Measurements from ENCODE around the gene SFXN1.

The SFXN1 gene

DNA sequence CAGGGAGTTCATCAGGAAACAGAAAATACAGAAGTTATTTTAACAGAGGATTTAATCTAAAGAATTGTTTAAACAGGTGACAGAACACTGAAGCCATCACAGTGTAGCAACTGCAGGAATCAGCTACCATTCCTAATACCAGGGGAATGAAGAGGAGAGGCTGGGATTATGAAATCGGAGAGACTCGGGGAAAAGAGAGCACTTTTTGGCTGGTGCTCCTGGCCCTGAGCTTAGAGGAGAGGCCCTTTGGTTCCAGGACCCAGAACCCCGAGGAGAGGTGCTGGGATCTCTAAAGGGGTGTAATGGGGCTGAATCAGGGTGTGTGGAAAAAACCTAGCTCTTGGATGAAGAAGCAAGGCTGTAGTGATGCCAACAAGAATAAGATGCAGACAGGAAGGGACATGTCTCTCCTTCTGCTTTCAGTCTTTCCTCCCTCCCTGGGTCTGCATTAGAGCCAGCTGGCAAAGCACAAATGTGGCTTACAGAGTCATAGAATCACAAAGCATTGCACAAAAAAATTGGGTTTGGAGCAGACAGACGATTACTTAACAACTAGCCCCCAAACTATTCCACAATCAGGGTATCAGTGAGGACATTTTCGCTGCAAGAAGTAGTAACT is 11.6 kb upstream of the SFXN1 start:
- no peak for DNase-seq

DNA sequence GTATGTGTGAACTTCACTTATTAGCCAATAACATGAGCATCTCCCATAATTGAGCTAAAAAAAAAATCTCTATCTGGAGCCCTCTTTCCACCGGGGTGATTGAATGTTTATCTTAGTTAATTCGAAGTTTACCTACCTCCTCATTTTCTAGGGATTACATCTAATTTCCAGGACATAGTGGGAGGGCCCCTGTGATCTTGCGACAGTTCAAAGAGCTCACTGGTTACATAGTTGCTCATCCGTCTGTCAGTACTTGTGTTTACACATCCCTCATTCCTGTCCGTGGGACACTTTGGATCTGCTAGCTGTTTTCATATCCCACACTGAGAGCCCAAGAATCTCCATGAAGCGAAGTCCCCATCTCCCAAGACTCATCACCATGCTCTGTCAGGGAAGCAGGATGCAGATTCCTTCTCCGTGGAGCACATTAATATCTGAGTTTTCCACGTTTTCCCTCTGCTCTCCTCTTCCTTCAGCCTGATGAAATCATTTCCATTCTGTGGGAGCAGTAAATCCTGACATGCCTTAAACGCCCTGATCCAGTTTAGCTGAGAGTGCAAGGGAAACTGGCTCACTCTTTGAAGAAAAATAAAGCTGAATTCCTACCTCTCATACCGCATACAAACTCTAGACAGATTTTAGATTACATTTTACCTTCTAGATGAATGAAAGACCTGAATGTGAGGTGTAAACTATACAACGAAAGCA is 10.2 kb upstream of the SFXN1 start:
- DNase-seq = no peak

DNA sequence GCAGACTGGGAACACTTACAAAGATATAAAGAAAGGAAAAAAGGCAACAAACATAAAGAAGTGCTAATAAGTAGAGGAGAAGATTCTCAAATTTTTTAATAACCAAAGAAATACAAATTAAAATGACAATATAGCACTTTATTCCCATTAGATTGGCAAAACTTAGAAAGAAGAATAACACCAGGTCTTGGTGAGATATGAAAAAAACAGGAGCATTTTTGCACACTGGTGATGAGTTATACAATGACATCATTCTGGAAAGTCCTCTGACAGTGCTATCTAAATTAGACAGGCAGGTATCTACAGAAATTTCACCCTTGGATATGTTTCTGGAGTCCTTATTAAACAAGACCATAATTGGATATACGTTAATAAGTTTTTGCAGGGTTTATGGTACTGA is 9.5 kb upstream of the SFXN1 start:
- DNase-seq = no peak

DNA sequence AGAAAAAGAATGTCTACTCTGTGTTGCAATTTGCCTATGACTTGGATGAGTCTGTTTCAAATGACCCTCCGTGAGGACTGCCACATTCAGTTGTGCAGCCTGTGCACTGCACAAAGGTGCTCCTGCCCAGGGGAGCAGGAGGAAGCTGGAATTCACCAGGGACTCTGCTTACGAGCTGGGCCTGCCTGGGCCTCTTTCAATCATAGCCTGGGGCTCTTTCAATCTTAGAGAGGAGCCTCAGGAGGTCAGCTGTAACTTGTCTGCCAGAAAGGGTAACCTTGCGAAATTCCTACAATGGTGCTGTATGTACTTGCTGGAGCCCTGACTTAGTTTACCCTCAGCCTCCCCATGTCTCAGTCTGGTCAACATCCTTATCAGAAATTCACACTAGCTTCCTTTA is 8.4 kb upstream of the SFXN1 start:
- no peak for DNase-seq

DNA sequence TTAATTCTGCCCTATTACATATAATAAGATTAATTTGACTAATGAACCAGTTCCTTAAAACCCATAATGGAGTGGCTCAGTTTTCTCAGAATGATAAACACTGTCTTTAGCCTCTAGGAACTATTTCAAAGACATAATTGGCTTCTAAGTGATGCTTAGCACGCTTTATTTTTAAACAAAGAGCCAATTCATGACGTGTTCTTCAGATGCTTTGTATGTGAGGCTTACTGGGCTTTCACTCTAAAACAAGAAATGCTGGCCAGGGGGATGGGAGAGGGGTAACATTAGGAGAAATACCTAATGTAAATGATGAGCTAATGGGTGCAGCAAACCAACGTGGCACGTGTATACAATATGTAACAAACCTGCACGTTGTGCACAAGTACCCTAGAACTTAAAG is 7.6 kb upstream of the SFXN1 start:
- DNase-seq = no peak

DNA sequence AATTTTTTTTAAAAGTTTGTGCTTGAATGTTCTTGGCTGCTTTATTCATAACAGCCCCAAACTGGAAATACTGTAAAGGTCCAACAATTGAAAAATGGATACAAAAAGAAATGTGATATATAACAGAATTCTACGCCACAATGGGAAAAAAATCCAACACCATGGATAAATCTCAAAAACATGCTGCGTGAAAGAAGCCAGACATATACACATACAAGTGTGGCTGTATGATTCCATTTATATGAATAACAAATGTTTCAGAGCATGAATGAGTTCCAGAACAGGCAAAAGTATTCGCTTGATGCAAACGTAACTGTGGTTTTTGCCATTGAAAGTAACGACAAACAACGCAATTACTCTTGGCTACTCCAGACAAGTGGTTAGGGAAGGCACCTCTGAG is 7.2 kb upstream of the SFXN1 start:
- no peak for DNase-seq

DNA sequence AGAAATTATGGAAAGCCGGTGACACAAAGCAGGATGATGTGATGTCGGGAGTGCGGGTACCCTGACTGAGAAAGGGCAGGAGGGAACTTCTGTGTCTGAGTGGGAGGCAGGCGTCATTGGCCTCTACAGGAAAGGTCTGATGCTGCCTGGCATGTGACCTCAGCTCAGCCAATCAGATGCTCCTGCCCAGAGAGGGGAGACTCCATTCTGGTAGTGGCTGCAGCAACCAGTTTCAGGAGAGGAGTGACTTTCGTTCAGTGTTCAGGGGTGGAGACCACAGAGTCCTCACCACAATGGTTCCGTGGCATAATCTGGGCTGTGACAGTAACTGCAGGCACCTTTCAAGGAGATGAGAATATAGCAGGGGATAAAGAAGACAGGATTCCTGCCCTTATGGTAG is 6.7 kb upstream of the SFXN1 start:
- DNase-seq = no peak

DNA sequence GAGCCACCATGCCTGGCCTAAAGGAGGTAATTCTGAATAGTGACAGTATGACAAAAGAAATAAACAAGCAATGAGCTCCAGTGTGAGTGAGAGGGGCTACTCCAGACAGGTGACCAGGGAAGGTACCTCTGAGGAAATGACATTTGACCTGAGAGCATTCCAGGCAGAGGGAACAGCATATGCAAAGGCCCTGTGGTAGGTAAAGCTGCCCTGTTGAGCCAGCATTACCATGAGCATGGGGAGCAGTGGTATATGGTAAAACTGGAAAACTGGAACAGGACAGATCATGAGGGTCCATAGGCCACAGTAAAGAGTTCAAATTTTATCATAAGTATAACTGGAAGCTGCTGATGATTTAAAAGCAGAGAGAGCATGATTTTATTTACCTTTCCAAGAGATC is 6.0 kb upstream of the SFXN1 start:
- no peak for DNase-seq

DNA sequence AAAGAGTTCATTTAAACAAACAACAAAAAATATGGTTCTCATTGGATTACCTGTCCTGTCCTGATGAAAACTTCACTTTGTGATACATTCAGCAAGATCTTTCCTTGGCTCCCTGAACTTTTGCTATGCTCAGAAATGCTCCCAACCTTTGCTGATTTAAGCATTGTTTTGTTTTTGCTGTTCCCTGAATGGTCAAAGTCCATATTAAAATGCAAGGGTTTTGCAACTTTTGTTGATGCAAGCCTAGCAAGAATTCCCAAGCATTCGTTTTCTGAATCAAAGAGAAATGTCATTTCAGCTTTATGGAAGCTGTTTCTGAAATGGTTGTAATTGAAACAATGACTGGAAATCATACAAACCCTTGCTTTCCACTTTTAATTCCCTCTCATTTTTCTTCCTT is 3.1 kb upstream of the SFXN1 start:
- no peak for DNase-seq

DNA sequence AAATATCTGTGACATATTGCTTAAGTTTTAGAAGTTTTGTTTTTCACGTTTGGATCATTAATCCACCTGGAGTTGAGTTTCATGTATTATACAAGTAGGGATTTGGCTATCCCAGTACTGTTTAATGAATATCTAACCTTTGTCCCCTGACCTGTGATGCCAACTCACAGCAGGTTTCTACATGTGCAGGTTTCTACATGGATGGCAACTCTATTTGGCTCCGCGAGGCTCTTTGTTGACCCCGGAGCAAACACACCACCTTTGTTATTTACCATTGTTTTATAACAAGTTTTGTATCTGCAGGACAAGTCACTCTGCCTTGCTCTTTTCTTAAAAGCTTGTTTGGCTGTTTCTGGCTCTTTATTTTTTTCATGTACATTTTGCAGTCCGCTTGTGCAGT is 920 bp upstream of the SFXN1 start:
- no peak for DNase-seq

DNA sequence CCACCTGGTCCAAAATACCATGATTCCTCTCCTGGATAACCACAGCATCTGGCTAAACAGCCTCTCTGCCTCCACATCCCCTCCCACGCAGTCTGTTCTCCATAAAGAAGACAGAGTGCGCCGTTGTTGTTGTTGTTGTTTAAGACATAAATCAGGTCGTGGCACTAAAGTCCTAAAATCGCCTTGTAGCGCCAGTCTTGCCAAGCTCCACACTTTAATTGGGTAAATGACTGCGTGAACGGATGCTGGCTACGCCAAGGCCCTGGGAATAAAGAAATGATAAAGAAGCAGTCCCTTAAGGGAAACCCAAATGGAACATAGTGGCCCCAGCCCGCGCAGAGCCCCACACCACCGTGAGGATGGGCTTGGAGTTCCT is 364 bp upstream of the SFXN1 start:
- DNase-seq = no peak

DNA sequence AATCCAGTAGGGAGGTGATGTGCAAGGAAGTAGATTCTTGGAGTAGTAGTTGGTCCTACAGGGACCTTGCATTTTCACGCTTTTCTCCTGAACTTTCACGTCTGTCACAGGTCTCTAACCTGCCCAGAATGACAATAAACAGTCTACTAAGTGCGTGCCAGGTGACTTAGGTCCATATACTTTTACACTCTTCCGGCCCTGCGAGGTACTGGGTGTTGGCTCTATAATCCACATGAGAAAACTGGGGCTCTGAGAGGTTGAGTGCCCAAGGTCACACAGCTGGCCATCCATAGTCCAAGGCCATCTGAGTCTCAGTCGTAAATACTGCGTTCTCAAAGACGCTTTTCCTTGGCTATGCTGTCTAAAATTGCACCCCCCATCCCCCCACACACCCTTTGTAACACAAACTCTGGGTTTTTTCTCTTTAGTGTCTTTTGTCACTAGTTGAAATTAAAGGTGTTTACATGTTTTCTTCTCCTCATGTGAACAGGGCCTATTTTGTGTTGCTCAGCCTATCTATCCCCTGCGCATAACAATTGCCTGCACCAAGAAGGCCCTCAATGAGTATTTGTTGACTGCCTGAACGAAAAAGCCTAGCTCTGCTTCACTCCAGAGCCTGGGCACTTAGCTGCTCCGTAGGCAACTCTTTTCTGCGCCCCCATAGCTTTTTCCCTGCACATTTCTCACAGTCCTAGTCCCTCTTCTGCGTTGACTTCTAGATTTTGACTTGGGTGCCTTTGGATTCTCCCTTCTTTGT is 943 bp downstream of the SFXN1 start:
- no peak for DNase-seq

DNA sequence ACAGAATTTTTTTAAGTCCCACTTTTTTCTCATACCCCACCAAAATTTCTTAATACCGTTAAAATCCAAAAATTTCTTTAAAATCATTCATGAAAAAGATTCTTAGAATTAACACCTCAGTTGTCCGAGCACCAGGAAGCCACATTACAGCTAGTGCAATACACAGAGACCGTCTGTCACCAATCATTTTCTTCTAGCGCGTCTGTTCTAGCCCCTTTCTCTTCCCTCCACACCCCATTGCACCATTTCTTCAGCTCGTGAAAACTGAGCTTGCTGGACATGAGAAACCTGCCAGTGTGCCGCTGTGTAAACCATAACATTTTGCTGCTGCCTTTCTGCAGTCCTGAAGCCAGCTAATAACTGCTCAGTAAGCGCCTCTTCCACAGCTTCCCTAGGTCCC is 5.0 kb downstream of the SFXN1 start:
- no peak for DNase-seq

DNA sequence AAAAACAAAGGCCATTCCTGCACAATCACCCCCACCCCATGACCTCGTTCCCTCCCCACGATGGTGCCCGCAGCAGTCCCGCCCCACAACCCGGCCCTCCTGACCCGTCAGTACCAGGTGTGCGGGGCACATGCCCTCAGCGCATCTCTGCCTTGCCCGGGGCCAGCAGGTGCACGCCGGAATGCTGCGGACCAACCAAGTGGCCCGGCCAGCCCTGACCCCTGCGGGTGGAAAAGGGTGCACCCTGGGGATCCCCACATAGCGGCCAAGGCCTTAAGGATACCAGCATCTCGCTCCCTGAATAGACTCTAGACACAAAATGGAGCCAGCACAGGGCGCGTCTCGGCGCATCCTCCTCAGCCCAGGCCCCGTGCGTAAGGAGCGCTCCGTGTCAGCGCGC is 6.0 kb downstream of the SFXN1 start:
- DNase-seq = no peak

DNA sequence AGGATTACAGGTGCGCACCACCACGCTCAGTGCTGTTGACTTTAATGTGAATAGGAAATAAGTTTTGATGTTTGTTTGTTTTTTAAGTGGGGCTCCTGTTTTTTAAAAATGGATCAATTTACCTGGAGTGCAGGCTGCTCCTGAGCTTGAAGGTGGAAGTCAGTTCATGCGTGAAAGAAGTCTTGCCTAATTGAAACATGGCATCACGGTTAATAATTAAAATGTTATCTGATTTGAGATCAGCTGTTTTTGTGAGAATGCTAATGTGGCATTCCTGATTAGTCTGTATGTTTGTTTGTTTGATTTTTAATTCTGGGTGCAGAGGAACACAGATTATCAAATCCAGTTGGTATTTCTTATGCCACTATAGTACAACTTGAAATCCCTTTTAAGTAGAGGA is 6.5 kb downstream of the SFXN1 start:
- no peak for DNase-seq

DNA sequence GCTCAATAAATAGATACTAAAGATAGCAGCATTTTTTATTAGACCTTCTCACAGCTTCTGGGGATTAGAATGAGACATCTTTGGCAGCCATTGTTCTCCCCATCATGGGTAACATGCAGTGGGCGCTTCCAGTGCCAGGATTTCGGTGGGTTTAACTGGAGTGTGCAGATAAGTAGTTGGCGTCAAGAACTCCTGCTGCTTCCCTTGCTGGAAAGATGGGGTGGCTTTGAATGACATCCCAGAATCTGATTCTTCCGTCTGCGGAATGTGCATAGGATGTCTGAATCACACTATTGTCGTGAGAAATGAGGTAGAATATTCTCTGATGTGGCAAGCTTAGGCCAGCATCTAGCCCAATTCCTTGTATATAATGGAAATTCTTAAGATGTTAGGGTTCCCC is 7.3 kb downstream of the SFXN1 start:
- no peak for DNase-seq

DNA sequence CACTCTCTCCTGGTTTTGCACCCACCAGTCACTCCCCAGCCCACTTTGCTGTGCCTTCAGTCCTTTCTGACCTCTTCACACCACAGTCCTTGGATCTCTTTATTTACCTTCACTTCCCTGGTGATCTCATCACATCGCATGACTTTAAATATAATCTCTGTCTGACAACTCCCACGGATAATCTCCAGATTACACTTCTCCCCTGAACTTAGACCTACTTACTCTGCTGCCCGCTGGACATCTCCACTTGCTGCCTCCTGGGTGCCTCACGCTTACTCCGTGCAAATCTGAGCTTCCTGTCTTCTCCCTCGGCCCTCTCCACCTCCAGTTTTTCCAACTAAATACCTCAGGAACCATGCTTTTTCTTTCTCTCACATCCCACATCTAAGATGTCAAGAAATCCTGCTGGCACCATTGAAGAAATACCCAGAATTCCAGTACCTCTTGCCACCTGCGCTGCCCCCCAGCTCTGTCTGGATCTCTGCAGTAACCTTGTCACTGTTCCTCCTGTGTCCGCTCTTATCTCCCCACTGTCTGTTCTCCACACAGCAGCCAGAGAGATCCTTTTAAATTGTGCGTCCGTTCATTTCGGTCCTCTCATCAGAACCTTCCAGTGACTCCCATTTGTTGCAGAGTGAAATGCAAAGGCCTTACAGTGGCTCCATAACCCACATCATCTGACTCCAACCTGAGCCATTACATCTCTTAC is 9.3 kb downstream of the SFXN1 start:
- DNase-seq = no peak

DNA sequence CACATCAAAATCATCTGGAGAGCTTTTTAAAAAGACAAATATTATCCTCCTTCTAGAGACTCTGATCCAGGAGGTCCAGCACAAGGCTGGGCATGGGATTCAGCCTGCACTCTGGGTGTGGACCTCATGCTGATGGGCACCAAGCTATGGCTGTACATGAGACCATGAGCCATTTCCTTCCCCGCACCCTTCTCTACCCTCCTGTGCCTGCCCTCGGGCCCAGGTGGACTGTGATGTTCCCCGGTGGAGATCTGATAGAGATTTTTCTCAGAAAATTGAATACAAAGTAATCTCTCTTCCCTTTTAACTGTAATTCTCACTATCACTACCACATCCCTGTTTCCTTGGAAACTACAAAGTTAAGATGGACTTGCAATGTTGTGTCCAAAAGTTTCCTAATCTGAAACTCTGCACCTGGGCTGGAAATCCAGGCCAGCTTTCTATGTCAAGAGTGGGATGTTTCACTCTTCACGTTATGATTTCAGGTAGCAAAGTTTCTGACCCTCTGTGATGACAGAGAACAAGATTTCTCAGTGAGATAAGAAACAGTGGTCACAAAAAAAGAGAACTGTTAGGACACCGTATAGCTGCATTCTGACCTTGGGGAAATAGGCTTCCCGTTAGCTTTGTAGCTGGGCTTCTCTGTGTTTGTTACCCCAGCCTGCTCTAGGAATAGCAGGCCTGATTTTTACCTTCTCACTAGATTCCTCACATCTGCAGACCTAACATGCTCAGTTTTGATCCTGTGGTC is 11.5 kb downstream of the SFXN1 start:
- peak; percentile 16 for DNase-seq

DNA sequence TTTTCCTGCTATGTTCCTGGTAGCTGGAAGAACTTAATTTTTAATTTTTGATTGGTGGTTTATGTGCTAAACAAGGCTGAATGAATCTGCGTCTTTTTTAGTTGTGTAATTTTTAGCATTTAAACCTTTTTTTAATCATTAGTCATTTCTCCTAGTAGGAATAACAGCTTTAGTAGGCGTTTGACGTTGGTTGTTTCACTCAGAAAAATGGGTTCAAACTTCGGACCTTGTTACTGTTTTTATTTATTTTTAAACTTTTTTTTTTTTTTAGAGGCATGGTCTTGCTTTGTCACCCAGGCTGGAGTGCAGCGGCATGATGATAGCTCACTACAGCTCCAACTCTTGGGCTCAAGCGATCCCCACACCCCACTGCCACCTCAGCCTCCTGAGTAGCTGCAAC is 12.9 kb downstream of the SFXN1 start:
- DNase-seq = no peak

DNA sequence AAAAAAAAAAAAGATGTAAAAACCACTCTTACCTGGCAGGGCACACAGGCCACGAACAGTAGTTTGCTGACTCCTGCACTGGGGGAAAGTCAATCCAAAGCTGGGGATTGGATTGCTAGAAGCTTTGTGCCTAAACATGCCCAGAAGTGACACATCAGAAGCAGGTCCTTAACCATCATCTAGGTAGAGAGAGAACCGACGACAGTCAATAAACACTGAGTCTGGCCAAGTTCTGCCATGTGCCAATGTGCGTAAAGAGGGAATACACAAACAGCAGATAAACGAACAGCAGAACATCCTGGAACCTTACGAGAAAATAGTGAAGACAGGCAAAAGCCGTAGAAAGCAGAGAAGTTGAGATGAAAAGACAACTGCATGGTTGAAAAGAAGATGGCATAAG is 14.9 kb downstream of the SFXN1 start:
- no peak for DNase-seq

DNA sequence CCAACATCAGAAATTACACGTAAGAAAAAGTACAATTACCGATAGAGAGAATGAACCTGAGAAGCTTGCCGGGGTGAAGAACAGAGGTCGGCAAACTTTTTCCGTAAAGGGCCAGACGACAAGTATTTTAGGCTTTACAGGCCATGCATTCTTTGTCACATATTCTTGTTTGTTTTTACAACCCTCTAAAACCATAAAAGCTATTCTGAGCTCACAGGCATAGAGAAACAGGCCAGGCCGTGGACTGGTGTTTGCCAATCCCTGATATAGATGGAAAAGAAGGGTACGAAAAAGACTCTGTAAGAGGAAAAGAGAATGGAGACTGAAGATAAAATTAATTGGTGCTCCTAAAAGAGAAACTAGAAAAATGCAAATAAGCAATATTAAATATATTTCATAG is 15.4 kb downstream of the SFXN1 start:
- no peak for DNase-seq

DNA sequence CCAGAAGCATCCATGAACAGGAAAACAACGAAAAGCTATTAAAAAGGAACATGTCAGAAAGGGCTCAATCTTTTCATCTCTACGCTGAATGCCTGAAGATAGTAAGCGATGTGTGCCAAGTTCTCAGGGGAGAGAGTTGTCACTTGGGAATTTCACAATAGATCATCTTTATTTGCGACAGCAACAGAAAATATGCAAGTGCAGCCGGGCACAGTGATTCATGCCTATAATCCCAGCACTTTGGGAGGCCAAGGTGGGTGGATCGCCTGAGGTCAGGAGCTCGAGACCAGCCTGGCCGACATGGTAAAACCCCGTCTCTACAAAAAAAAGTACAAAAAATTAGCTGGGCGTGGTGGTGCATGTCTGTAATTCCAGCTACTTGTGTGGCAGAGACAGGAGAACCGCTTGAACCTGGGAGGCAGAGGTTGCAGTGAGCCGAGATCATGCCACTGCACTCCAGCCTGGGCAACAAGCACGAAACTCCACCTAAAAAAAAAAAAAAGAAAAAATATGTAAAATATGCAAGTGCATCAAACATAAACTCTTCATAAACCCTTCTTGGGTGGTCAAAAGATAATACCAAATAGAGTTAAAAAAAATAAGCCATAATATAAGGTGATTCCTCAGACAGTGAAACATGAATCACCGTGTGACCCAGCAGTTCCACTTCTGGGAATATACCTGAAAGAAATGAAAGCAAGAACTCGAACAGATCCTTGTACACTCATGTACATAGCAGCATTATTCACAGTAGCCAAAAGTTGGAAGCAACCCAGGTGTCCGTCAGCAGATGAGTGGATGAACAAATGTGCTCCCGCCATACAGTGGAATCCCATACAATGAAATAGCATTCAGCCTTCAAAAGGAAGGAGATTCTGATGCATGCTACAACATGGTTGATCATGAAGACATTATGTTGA is 16.2 kb downstream of the SFXN1 start:
- DNase-seq = no peak
